Kidney glomerular epithelial cell (primary cell): Measurements from ENCODE around the gene PTGER3.

Experiments
- DNase-seq: peaks from one replicate; lab custom pipeline; 2025; lab: John Stamatoyannopoulos, UW

The PTGER3 gene

DNA sequence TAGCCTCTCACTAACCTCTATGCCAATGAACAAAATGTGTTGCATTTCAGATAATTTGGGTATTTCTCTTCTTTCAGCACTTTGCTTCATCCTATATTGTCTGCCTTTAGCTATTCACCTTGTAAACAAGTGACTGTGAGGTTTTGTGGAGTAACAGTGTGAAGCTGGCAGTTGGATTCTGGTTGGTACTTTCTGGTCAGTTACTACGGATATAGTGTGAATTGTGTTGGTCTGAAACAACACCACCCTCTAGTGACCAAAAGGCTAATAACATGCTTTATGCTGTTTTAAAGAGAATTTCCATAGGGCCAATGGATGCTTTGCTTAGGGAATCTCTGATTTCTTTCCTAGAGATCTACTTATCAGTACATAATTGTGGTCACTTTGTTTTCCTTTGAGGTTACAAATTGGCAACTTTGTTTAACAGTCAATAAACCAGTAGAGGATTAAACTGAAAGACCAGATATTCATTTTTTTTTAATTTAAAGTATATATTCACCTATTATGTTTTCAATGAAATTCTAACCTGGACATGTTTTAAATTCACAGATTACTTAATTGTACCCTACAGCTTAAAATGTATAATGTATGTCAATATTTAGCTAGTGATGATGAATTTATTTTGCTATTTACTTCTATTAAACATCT, 2.5 kb upstream of the PTGER3 start:
- peak; percentile 90 for DNase-seq

DNA sequence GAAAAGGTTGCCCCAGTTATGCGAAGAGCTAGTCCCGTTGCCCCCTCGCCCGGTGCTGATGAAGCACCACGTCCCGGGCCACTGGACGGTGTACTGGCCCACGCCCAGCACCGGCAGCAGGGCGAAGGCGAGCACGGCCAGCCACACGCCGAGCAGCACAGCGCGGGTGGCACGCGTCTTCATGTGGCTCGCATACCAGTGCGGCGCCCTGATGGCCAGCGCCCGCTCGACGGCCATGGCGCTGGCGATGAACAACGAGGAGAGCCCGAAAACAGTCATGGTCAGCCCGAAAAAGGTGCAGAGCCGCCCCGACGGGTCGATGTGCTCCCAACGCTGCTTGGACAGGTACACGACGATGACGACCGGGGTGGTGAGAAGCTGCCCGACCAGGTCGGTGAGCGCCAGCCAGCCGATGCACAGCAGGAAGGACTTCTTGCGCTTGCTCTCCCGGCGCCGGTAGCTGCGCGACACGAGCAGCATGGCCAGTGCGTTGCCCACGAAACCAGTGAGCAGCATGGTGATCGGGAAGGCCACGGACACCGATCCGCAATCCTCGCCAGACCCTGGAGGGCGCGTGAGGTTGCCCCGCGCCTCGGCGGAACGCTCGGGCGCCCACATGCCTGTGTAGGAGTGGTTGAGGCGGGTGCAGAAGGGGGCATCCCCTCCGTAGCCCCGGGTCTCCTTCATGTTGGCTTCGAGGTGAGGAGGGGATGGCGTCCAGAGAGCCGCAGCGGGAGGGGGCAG, 553 bp downstream of the PTGER3 start:
- no peak for DNase-seq

DNA sequence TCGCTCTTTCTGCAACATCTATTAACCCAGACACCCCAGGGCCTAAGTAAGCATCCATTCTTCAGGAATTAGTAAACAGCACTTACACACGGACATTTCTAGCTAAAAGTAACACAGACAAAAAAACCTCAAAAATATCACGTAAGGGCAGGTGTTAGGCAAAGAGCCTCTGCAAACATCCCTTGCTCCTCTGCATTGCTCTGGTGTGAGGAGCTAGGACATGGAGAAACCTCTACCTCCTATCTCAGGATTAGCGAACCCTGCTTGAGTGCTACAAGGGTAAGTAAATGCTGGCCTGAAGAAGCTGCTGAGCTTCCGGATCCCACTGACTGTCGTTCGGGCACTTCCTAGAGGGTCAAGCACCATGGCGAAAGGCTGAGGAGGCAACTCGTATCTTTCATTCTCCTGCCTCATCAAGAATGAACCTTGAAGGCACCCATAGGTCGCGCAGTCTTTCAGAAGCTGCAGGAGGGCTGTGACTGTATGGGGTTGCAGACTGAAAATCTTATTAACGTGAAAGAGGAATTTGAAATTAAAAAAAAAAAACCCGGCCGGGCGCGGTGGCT, 2.1 kb downstream of the PTGER3 start:
- DNase-seq, result no peak

DNA sequence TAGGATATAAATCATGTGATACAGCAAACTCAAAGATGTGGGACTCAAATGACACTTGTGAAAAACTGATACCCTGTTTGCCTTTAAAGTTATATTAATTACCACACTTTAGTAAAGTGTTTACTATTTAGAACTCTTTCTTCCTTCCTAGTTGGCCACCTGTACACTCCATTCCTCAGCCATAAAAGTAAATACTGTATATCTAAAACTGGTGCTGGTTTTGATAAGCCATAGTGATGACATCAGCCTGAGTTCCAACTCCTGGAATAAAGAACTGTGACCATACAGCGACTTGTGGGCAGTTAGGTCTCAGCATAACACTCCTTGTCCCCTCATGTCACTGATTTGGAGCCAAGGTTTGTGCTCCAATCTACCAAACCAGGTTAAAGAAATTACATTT, 2.8 kb downstream of the PTGER3 start:
- DNase-seq, result no peak

DNA sequence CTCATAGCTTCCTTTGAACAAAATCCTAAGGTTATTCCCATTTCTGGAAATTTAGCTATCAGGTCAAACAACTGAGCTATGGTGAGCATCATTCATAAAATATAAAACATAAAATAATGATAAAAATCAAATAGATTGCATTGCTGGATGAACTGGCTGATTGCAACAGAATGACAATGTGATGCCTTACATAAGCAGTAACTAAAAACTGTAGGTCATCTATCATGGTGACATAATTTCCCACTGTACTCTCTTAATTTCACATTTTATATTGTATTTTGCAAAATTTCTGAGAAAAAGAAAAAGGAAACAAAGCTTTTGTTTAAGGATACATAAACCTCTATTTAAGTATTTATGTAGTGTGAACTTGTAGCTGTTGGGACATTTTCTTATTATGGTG, 4.6 kb downstream of the PTGER3 start:
- no peak for DNase-seq

DNA sequence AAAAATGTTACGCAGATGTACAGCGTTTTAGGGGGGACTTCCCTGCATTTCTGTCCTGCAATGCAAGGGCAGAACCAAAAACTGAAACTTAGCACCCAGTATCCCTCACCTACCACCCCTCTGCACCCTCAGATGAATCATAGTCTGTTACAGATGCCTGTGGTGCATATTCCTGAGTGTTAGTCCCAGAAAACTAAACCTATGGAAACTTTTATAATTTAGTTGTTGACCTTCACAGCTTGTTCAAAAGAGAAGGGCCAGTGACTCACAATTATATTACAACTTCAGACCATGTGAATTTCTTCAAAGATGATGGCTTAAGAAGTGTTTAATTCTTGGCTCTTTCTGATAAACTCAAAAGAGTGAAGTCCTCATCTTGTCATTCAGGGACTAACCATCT, 5.8 kb downstream of the PTGER3 start:
- DNase-seq, result no peak

DNA sequence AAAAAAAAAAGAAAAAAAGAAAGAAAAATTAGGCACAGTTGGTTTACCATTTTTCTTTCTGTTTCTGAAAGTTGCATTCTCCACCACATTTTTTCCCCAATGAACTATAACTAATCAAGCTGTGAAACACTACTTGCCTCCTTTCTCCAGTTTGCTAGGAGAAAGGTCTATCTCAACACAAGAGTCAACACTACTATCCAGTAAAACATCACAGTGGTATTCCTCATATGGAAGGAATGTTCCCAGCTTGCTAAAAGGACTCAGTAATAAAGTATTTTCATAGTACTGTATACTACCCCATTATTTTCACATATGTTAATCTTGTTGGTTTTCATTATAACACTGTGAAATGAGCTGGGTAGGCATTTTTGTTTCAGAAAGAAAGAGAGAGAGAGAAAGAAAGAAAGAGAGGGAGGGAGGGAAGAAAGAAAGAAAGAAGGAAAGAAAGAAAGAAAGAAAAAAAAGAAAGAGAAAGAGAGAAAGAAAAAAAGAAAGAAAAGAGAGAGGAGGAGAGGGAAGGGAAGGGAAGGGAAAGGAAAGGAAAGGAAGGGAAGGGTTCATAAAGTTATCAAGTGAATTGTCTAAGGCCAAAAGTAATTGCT, 7.9 kb downstream of the PTGER3 start:
- DNase-seq, result no peak

DNA sequence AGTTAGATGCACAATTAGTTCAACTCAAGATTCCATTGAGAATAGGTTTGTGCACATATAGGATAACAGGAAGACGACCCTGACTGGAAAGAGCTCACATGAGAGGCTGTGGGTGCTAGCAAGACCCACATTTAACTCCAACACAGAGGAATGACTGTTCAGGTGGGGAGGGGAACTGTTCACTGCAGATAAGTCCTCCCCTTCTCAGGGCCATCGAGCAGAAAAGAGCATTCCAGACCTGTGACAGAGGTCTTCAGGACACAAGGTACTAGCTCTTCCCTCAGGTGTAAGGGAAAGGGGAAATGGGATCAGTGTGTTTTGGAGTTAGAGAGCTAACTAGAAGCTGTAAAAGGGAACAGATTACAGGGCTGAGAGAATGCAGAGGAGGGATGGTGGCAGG, 8.7 kb downstream of the PTGER3 start:
- no peak for DNase-seq

DNA sequence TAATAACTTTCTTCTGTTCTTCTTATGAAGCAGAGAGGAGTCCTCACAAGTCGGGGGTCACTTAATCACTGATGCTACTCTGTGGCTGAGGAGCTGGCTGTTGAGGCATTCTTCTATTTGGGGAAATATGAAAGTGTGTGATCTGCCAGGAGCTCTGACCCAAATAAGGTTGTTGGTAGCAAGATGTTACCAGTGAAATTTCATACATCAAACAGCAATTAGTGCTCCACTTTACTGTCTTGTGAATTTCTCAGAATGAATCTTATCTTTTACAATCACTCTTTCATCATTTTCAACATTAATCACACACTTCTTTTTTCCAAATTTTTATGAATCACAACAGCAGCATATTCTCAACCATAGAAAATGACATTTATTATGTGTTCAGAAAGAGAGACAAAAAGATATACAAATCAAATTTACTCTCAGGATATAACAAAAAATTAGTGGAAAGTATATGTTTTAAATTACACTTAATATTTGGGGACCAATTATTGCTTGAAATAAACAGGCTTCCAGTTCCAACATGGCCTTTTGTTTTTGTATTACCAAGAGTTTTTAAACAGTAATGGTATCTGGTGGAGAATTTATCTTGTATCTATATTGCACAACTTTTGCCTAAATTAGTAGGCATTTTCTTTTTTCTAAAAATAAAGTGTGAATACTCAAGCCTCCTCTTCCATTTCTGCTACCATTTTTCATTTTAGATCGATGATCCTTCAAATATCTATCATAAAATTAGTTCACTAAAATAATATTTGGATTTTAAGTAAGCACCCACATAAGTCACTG, 9.6 kb downstream of the PTGER3 start:
- no peak for DNase-seq

DNA sequence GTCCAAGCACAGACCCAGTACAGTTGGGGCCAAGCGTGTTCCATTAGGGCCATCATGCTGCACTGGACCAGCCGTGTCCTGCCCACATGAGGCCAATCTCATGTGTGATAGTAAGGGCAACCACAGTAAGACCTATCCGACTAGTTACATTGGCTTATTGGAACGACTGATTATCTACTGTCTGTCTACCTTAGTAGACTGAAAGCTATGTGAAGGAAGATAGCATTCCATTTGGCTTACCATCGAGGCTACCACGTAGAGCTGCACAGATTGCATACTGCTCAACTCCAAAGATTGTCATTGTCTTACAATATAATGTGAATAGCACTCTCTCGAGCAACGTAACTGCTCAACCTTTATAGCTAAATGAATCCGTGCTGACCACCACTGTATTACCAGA, 10.6 kb downstream of the PTGER3 start:
- no peak for DNase-seq

DNA sequence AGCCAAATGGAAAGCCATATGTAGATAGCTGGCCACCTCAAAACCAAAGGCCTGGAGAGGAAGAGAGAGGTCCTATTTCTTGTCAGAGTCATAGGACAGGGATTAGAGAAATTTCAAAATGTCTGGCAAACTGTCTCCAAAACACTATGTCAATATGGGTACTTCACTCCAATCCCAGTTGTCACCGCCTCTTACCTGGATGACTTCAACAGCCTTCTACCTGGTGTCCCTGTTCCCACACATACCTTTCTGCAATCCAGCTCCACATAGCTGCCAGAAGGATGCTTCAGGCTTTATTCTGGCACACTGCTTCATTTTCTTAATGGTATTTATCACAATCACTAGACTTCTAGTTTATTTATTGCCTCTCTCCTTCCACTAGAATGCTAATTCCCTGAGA, 14.5 kb downstream of the PTGER3 start:
- no peak for DNase-seq

DNA sequence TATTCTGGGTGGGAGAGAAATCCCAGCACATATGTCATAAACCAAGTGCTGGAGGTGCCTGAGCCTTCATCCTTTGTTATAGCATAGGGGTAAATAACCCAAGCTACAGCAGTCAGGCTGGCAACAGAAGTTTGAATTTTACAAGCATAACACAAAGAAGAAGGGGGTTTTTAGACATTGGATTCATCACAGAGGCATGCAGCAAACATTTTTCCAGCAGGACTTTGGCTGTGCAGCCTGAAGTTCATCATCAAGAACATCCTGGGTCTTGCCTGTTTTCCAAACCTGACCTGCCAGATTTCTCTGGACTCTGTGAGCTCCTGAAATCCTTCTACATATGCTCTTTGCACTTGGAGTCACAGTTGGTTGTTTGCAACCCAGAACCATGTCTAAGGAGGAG, 16.2 kb downstream of the PTGER3 start:
- no peak for DNase-seq

DNA sequence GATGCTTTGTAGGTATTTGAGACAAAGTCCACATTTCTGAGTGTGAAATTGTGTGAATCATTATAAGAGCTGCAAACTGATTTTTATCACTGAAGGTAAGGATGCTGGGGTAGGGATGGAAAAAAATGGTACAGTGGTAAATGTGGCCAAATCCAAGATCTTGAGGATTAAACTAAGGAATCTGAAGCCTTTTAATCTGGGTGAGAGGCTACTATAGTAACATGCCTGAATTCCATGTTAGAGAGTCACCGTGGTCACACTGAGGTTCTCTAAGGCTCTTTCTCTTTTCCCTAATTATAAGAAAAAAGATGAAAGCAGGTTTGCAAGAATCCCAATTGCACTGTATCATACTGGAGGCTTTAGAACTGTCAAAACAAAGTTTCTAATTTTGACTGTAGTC, 17.6 kb downstream of the PTGER3 start:
- no peak for DNase-seq

DNA sequence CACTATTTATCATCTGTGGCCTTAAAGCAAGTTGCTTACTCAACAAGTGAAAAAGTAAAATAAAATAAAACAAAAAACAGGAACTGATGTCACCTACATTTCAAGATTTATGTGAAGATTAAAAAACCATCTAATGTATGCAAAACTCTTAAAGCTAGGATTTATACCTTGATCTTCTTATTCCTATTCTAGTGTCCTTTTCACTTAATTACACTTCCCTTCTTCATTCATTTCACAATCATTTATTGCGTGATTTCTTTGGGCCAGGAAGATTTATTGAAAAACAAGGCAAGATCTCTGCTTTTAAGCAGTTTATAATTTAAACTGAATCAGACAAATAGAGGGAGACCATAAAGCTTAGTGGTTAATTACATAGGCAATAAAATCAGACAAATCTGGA, 18.6 kb downstream of the PTGER3 start:
- no peak for DNase-seq

DNA sequence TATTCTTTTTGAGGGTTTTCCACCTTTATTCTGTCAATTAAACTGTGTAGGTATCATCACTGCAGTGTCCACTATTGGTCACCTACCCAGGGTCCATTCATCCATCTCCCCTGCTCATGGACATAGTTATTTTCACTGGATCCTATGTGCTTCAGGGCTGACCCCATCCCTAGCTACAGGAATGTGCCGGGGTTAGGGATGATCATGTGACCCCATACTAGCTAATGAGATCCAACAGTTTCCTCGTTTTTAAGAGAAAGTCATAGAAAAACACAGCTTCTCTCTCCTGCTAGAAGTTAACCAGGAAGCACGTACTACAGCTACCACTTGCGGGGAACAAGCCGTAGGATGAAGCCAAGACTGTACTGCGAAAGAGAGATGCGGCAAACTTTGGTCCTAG, 19.6 kb downstream of the PTGER3 start:
- DNase-seq, result no peak

DNA sequence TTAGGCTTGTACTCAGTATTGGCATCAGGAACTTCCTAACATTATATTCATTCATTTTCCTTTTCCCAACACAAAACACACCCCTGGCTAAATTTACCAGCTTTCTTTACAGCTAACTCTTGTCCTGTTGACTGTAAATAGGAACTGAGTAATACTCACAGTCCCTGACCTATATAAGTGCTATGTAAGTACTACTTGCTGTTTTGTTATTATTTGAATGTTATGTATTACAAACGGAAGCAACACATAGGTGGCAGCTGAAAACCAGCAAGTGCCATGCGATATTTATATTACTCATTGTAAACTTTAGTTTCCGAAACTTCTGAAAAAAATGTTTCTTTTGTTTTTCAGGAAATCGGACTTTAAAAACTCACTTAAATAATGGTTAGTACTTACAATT, 21.5 kb downstream of the PTGER3 start:
- DNase-seq, result no peak

DNA sequence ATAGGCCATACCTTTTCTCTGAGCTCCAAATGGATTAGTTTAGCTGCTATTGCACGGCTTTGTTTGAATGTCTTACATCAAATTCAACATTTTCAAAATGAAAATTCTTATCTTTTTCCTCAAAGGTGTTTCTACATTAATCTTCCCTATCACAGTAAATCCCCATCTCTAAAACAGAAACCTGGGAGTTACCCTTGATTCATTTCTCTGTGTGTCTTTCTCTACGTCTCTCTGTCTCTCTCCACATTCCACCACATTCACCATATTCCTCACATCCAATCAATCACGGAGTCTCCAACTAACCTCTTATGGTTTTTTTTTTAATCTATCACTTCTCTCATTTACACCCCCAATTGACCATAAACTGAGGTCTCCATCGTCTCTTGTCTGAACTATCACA, 24.1 kb downstream of the PTGER3 start:
- no peak for DNase-seq

DNA sequence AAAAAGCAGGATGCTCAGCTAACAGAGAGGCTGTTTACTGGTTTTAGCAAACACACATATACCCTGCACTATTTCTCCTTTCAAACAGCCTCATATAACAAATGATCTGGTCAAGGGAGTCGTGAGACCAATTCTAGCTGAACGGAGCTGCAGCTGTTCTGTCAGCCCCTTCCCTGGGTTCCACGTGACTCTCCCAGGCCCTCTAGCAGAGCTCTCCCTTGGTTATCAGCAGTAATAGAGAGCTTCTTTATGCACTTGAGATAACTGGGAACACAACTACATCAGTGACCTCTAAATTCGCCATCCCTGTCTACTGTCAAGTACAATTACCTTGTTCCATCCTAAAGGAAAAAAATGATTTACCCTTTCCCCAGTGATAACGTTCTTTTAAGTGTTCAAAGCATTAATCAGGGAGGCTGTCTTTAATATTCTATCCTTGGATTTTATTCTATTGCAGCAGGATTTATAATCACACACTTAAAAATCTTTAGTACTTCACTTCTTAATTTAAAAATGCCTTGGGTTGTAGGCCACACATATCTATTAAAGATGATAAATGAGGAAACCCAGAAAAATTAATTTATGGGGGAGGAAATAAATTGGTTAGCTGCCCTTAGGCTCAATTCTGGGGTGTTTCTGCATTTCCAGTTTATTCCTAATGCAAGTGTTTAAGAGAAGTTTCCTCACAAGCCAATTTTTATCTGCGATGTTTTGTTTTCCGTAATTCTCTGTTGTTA, 28.2 kb downstream of the PTGER3 start:
- DNase-seq, result no peak

DNA sequence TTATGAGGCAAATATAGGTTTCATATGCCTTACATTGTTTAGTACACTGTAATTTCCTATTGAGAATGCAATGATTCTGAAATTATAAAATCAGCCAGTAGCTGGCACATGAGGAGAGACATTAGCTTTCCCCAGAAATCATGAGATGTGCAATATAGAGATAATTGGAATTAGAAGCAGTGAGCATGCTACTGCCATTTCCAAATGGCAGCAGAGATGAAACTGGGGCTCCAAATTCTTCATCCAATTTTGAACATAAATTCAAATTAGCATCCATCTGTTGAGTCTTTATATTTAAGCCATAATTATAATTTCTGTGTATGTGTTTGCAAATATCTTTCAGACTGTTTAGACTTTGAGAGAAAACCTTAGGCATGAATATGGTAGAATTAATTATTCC, 28.8 kb downstream of the PTGER3 start:
- DNase-seq, result no peak

DNA sequence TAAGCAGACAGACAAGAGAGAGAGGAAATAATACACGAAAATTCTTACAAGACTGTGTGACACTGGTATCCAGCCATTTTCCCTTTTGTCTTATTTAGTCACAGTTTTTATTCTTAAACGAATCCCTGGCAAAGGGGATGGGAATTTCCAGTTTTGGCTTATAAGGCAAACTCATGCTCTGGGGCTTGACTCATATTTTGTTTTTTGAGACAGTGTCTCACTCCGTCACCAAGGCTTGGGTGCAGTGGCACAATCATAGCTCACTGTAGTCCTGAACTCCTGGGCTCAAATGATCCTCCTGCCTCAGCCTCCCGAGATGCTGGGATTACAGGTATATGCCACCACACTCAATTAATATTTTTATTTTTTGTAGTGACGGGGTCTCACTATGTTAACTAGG, 31.9 kb downstream of the PTGER3 start:
- no peak for DNase-seq

DNA sequence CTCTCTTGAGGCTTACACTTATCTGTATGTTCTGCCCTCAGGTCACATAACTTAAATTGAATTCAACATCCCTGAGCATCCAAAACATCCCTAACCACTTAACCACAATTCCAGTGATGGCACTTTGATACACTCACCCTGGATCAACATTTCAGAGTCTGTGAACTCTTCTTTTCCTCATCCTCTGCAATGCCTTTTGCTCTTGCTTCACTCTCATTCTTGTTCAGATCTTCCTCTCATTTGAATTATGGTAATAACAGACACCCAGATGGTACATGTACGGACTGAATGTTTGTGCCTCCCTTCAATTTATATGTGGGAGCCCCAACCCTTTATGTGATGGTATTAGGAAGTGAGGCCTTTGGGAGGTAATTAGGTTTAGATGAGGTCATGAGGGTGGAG, 33.4 kb downstream of the PTGER3 start:
- DNase-seq, result no peak
